GM18907 (cell line): ENCODE measurements around the gene FCF1.

Source experiments
- ATAC-seq: cut with Tn5 transposase; IDR thresholded peaks from one replicate; pipeline ENCODE4 v1.9.1; 2021; ENCODE audit warnings: mild to moderate bottlenecking, moderate library complexity; ENCODE audit not compliant: unreplicated experiment

FCF1 gene

GRCh38 chr14:74762917-74763802 is 50.2 kb downstream of the FCF1 start, which contains the start of gene YLPM1:
TSS of gene YLPM1 (plus strand) at chr14:74763316. CDS start at chr14:74763490, 174 bp downstream.
- peak; percentile 93 for ATAC-seq

DNA sequence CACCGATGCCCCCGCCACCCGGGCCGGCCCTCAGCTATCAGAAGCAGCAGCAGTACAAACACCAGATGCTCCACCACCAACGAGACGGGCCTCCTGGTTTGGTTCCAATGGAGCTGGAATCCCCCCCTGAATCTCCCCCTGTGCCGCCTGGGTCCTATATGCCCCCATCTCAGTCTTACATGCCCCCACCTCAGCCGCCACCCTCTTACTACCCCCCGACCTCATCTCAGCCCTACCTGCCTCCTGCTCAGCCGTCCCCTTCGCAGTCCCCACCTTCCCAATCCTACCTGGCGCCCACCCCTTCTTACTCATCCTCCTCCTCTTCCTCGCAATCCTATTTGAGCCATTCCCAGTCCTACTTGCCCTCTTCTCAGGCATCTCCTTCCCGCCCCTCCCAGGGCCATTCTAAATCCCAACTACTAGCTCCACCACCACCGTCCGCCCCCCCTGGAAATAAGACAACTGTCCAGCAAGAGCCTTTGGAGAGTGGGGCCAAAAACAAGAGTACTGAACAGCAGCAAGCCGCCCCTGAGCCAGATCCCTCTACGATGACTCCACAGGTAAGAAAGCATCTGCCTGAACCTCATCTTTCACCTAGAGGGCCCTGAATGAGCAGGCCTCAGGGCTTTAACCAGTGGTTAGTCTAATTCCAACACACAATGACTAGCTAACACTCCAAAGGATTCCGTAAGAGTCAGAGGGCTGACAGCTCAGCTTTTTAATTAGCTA is 51.0 kb downstream of the FCF1 start:
- ATAC-seq, result no peak

GRCh38 chr14:74765721-74766120 is 52.8 kb downstream of the FCF1 start:
- no peak for ATAC-seq

DNA sequence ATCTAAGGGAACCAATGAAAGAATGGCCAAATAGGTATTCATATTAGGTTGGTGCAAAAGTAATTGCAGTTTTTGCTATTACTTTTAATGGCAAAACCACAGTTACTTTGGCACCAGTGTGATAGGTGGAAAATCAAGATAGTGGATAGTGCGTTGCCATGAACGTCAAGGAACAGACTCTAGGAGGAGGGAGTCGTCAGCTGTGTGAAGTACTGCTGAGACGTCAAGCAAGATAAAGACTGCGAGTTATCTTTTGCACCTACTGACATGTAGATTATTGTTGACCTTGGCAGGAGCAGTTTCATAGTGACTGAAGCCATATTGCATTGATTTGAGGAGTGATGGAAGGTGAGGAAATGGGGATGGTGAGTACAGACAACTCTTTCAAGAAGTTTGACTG is 58.5 kb downstream of the FCF1 start:
- no peak for ATAC-seq

- ATAC-seq, result no peak
Observed at GRCh38 chr14:74784634-74785033, 71.7 kb downstream of the FCF1 start.

GRCh38 chr14:74785056-74785613 is 72.2 kb downstream of the FCF1 start:
- ATAC-seq, result no peak

DNA sequence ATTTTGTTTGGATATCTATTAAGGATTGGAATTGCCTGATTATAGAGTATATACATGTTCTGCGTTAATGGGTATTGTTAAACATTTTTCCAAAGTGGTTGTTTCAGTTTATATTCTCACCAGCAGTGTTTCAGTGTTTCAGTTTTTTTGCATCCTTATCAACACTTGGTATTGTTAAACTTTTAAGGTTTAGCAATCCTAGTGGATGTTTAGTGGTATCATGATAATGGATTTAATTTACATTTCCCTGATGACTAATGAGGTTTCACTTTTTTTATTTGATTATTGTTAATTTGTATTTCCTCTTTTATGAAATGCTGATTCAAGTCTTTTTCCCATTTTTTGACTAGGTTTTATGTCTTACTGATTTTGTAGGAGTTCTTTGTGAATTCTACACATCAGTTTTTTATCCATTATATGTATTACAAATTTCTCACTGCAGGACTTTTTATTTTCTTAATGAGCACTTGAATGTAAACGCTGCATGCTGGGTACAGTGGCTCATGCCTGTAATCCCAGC is 73.9 kb downstream of the FCF1 start:
- no peak for ATAC-seq
